ENCODE measurements around the gene FHL1. TPM values are rescaled to one million over a fixed set of nuclear protein-coding genes. Genes with fewer than 3 reads are reported as not detected.

The FHL1 gene
- total RNA-seq, 1 experiment from 2014 or later = 51.8 TPM

DNA sequence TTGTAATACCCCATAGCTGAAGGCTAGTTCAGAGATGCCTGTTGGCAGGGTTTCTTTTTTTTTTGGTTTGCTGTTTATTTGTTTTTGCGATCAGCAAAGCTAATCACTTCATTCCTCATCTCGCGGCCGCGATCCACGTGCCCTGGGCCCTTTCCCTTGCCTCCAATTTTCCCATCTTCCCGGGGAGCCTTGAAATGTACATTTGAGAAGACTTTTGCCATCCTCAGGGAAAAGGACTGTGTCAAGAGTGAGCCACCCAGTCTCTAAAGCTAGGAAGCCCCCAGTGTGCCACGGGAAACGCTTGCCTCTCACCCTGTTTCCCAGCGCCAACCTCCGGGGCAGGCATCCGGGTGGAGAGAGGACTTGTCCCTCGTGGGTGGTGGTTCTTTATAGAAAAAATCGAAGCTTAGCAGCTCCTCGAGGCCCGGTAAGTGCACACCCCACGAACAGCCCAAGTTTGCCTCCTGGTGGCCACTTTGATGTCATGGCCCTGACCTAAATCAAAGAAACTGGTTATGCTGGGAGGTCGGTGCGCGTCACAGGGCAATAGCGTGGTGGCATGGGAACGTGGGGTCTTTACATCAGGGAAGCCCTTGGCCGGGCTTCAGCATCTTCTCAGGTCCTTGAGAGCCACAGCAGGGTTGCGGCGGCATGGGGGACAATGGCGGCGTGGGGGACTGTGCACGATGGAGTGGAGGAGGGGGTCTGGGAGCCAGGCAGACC, 61.8 kb downstream of the FHL1 start:
- Histone ChIP-seq H3K4me2 (ENCODE audit: low read length) (no peak overlapping the region), H3K27ac (ENCODE audit: low read length) (no peak overlapping the region), H3K36me3 (ENCODE audit: low read depth, low read length) (no peaks in the 10 kb centered on the region), H2AFZ (ENCODE audit: low read length) (no peak overlapping the region), H3K4me1 (ENCODE audit: insufficient read depth, low read length) (peaks cover 15% of the 10 kb centered on the region), H3K27me3 (ENCODE audit: low read length) (no peaks in the 10 kb centered on the region), H4K20me1 (ENCODE audit: low read length) (no peaks in the 10 kb centered on the region), H3K79me2 (ENCODE audit: low read length) (no peaks in the 10 kb centered on the region), H3K9me3 (ENCODE audit: low read length) (no peaks in the 10 kb centered on the region), H3K9ac (ENCODE audit: low read length) (no peak overlapping the region), H3F3A (ENCODE audit: low read length, unreplicated experiment) (no peaks in the 10 kb centered on the region), H3K9me2 (replicated peaks; ENCODE audit: low read length) (no peaks in the 10 kb centered on the region), H3K4me3 (ENCODE audit: low read length) (no peak overlapping the region)
- intact Hi-C loops (cut with micrococcal nuclease) = loop anchor here (1.0 kb wide), 2 partner anchors 43 to 181 kb away; no protein-coding TSS in a partner anchor
- ChIA-PET POLR2A (ENCODE audit: unreplicated experiment) (no interaction called here), CTCF (interaction anchor here (1.0 kb wide), 3 partner anchors 46 to 181 kb away, joined by 3 to 14 read pairs (median 5); no protein-coding TSS in a partner anchor)
- peak; percentile 57; the same call in 1 of the 2 replicates for ATAC-seq
- BruUV-seq (replicated peaks) = no TSS peak
- no peak for TF ChIP-seq EZH2 (IDR thresholded peaks at IDR 0.05; ENCODE audit: low read length, unreplicated experiment)
- TF ChIP-seq, protein P1, sequence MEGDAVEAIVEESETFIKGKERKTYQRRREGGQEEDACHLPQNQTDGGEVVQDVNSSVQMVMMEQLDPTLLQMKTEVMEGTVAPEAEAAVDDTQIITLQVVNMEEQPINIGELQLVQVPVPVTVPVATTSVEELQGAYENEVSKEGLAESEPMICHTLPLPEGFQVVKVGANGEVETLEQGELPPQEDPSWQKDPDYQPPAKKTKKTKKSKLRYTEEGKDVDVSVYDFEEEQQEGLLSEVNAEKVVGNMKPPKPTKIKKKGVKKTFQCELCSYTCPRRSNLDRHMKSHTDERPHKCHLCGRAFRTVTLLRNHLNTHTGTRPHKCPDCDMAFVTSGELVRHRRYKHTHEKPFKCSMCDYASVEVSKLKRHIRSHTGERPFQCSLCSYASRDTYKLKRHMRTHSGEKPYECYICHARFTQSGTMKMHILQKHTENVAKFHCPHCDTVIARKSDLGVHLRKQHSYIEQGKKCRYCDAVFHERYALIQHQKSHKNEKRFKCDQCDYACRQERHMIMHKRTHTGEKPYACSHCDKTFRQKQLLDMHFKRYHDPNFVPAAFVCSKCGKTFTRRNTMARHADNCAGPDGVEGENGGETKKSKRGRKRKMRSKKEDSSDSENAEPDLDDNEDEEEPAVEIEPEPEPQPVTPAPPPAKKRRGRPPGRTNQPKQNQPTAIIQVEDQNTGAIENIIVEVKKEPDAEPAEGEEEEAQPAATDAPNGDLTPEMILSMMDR (conservative IDR thresholded peaks at IDR 0.05; ENCODE audit: low read depth, low read length) = peak; percentile 69
- no peak for TF ChIP-seq EZH2phosphoT487 (IDR thresholded peaks at IDR 0.05; ENCODE audit: borderline replicate concordance, low read length)
- DNase-seq = peak; percentile 50

DNA sequence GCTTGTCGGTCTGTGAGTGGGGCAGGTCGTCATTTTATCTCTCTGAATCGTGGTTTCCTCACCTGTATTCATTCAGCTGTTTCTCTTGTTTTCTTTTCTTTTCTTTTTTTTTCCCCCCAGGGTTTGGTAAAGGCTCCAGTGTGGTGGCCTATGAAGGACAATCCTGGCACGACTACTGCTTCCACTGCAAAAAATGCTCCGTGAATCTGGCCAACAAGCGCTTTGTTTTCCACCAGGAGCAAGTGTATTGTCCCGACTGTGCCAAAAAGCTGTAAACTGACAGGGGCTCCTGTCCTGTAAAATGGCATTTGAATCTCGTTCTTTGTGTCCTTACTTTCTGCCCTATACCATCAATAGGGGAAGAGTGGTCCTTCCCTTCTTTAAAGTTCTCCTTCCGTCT, 62.4 kb downstream of the FHL1 start:
- no peak overlapping the region for H3K4me3 ChIP-seq (ENCODE audit: low read length)
- no peaks in the 10 kb centered on the region for H3K79me2 ChIP-seq (ENCODE audit: low read length)
- no peaks in the 10 kb centered on the region for H3K27me3 ChIP-seq (ENCODE audit: low read length)
- H3K9me2 ChIP-seq (replicated peaks; ENCODE audit: low read length) = no peaks in the 10 kb centered on the region
- H3K27ac ChIP-seq (ENCODE audit: low read length) = no peak overlapping the region
- H3F3A ChIP-seq (ENCODE audit: low read length, unreplicated experiment) = no peaks in the 10 kb centered on the region
- TF ChIP-seq EZH2phosphoT487 (IDR thresholded peaks at IDR 0.05; ENCODE audit: borderline replicate concordance, low read length) = no peak
- TF ChIP-seq, protein P1 (conservative IDR thresholded peaks at IDR 0.05; ENCODE audit: low read depth, low read length) = no peak
- no peak for TF ChIP-seq EZH2 (IDR thresholded peaks at IDR 0.05; ENCODE audit: low read length, unreplicated experiment)
- H3K4me1 ChIP-seq (ENCODE audit: insufficient read depth, low read length) = peaks cover 15% of the 10 kb centered on the region
- H4K20me1 ChIP-seq (ENCODE audit: low read length) = no peaks in the 10 kb centered on the region
- no peak for DNase-seq
- H3K4me2 ChIP-seq (ENCODE audit: low read length) = no peak overlapping the region
- no peaks in the 10 kb centered on the region for H3K9me3 ChIP-seq (ENCODE audit: low read length)
- ATAC-seq = no peak
- CTCF ChIA-PET = interaction anchor here (1.0 kb wide), 3 partner anchors 47 to 181 kb away, joined by 3 to 14 read pairs (median 5); no protein-coding TSS in a partner anchor
- no peak overlapping the region for H3K9ac ChIP-seq (ENCODE audit: low read length)
- BruUV-seq (replicated peaks) = no TSS peak
- POLR2A ChIA-PET (ENCODE audit: unreplicated experiment) = no interaction called here
- intact Hi-C loops (cut with micrococcal nuclease) = loop anchor here (1.0 to 5.0 kb wide), 3 partner anchors 43 to 181 kb away; no protein-coding TSS in a partner anchor
- H2AFZ ChIP-seq (ENCODE audit: low read length) = no peak overlapping the region
- no peaks in the 10 kb centered on the region for H3K36me3 ChIP-seq (ENCODE audit: low read depth, low read length)

DNA sequence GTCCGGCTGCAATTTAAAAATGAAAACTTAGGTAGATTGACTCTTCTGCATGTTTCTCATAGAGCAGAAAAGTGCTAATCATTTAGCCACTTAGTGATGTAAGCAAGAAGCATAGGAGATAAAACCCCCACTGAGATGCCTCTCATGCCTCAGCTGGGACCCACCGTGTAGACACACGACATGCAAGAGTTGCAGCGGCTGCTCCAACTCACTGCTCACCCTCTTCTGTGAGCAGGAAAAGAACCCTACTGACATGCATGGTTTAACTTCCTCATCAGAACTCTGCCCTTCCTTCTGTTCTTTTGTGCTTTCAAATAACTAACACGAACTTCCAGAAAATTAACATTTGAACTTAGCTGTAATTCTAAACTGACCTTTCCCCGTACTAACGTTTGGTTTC, 62.9 kb downstream of the FHL1 start:
- Histone ChIP-seq H3K4me1 (ENCODE audit: insufficient read depth, low read length) (peaks cover 15% of the 10 kb centered on the region), H3F3A (ENCODE audit: low read length, unreplicated experiment) (no peaks in the 10 kb centered on the region)

More for the DNA sequence above, 62.9 kb downstream of the FHL1 start:
- no peak overlapping the region for H3K27ac ChIP-seq (ENCODE audit: low read length)
- POLR2A ChIA-PET (ENCODE audit: unreplicated experiment) = no interaction called here
- H2AFZ ChIP-seq (ENCODE audit: low read length) = no peak overlapping the region
- H3K9me2 ChIP-seq (replicated peaks; ENCODE audit: low read length) = no peaks in the 10 kb centered on the region
- no peaks in the 10 kb centered on the region for H3K27me3 ChIP-seq (ENCODE audit: low read length)
- TF ChIP-seq EZH2 (IDR thresholded peaks at IDR 0.05; ENCODE audit: low read length, unreplicated experiment) (no peak), EZH2phosphoT487 (IDR thresholded peaks at IDR 0.05; ENCODE audit: borderline replicate concordance, low read length) (no peak)
- TF ChIP-seq, protein P1 (conservative IDR thresholded peaks at IDR 0.05; ENCODE audit: low read depth, low read length) = no peak
- H3K9me3 ChIP-seq (ENCODE audit: low read length) = no peaks in the 10 kb centered on the region
- no peaks in the 10 kb centered on the region for H4K20me1 ChIP-seq (ENCODE audit: low read length)
- BruUV-seq (replicated peaks) = no TSS peak
- H3K4me3 ChIP-seq (ENCODE audit: low read length) = no peak overlapping the region
- H3K79me2 ChIP-seq (ENCODE audit: low read length) = no peaks in the 10 kb centered on the region
- no peak overlapping the region for H3K4me2 ChIP-seq (ENCODE audit: low read length)
- no peak for DNase-seq
- no peaks in the 10 kb centered on the region for H3K36me3 ChIP-seq (ENCODE audit: low read depth, low read length)
- H3K9ac ChIP-seq (ENCODE audit: low read length) = no peak overlapping the region
- CTCF ChIA-PET = no interaction called here
- no peak for ATAC-seq
- intact Hi-C loops (cut with micrococcal nuclease) = loop anchor here (5.0 kb wide), 1 partner anchor 57 kb away; no protein-coding TSS in a partner anchor

All from PC-3 (cell line).